Neural cell (in vitro differentiated cells): Measurements from ENCODE around the gene TTC8. TPM values are rescaled to one million over a fixed set of nuclear protein-coding genes. Genes with fewer than 3 reads are reported as not detected.

ENCODE experiments used
- H2AFZ ChIP-seq: fragments of 200-600, 300-800 bp; sonication (generic), shearing (Covaris generic); 2 replicates; pipeline ENCODE4 v1.6.0; 2014; ENCODE audit warnings: low read depth, mild to moderate bottlenecking, antibody characterized with exemption, low read length, moderate library complexity
- H3F3A ChIP-seq: fragments of 200-600 bp; shearing (Covaris generic); 2 replicates; pipeline ENCODE4 v1.6.1; 2016; ENCODE audit warnings: mild to moderate bottlenecking, moderate library complexity, mixed read lengths, antibody characterized with exemption, low read length; ENCODE audit not compliant: insufficient read depth, poor library complexity, severe bottlenecking
- H3K27ac ChIP-seq: fragments of 200-600, 300-800 bp; sonication (generic), shearing (Covaris generic); 2 replicates; pipeline ENCODE4 v1.5.1; 2014; ENCODE audit warnings: mild to moderate bottlenecking, low read length, moderate library complexity
- H3K27me3 ChIP-seq: fragments of 300-800, 200-600 bp; sonication (generic), shearing (Covaris generic); 2 replicates; pipeline ENCODE4 v1.6.0; 2014; ENCODE audit warnings: mild to moderate bottlenecking, low read depth, low read length, moderate library complexity; ENCODE audit not compliant: insufficient read depth
- H3K36me3 ChIP-seq: fragments of 300-800, 200-600 bp; sonication (generic), shearing (Covaris generic); 2 replicates; pipeline ENCODE4 v1.5.1; 2014; ENCODE audit warnings: mild to moderate bottlenecking, antibody characterized with exemption, low read length, moderate library complexity; ENCODE audit not compliant: insufficient read depth
- H3K4me2 ChIP-seq: fragments of 300-800, 200-600 bp; sonication (generic), shearing (Covaris generic); 2 replicates; pipeline ENCODE4 v1.6.0; 2014; ENCODE audit warnings: mild to moderate bottlenecking, low read length
- H3K4me3 ChIP-seq: fragments of 300-800, 200-600 bp; sonication (generic), shearing (Covaris generic); 2 replicates; pipeline ENCODE4 v1.5.1; 2014; ENCODE audit warnings: mild to moderate bottlenecking, low read length, moderate library complexity
- H3K79me2 ChIP-seq: fragments of 200-600 bp; shearing (Covaris generic); replicated peaks from 2 replicates; pipeline ENCODE4 v1.6.0; 2014; ENCODE audit warnings: mild to moderate bottlenecking, low read length, moderate library complexity; ENCODE audit not compliant: insufficient read depth
- H3K9ac ChIP-seq: fragments of 300-800, 200-600 bp; sonication (generic), shearing (Covaris generic); 2 replicates; pipeline ENCODE4 v1.6.1; 2016; ENCODE audit warnings: mild to moderate bottlenecking, low read length, mixed read lengths
- H3K9me2 ChIP-seq: fragments of 200-600 bp; shearing (Covaris generic); 2 replicates; pipeline ENCODE4 v1.6.1; 2016; ENCODE audit warnings: mild to moderate bottlenecking, low read length, mixed read lengths; ENCODE audit not compliant: insufficient read depth
- H3K9me3 ChIP-seq: fragments of 200-600, 300-800 bp; sonication (generic), shearing (Covaris generic); 2 replicates; pipeline ENCODE4 v1.6.1; 2016; ENCODE audit warnings: mild to moderate bottlenecking, mixed run types, low read length, moderate library complexity, mixed read lengths
- H4K20me1 ChIP-seq: fragments of 200-600 bp; shearing (Covaris generic); 2 replicates; pipeline ENCODE4 v1.6.1; 2016; ENCODE audit warnings: mild to moderate bottlenecking, mixed run types; ENCODE audit not compliant: insufficient read depth
- EP300 ChIP-seq: fragments of 450-650 bp; conservative IDR thresholded peaks from 2 replicates; pipeline ENCODE4 v1.6.1; 2014; ENCODE audit warnings: antibody characterized with exemption, mild to moderate bottlenecking, moderate library complexity; ENCODE audit not compliant: poor library complexity, severe bottlenecking
- EZH2 ChIP-seq: fragments of 200-600, 300-800 bp; shearing (Covaris generic), sonication (generic); IDR thresholded peaks from 2 replicates; pipeline ENCODE4 v1.6.1; 2014; ENCODE audit warnings: antibody characterized with exemption, low read length, borderline replicate concordance, mild to moderate bottlenecking; ENCODE audit not compliant: insufficient read depth, poor library complexity, severe bottlenecking
- MXI1 ChIP-seq: fragments of 450-650 bp; conservative IDR thresholded peaks from 2 replicates; pipeline ENCODE4 v1.6.1; 2014; ENCODE audit warnings: antibody characterized with exemption, mild to moderate bottlenecking; ENCODE audit not compliant: poor library complexity, severe bottlenecking
- POLR2AphosphoS5 ChIP-seq: IDR thresholded peaks from 2 replicates; pipeline ENCODE4 v1.6.1; 2012
- RAD21 ChIP-seq: fragments of 450-650 bp; conservative IDR thresholded peaks from 2 replicates; pipeline ENCODE4 v1.6.1; 2014; ENCODE audit warnings: antibody characterized with exemption, mild to moderate bottlenecking, moderate library complexity
- REST ChIP-seq: IDR thresholded peaks from 2 replicates; pipeline ENCODE4 v1.6.1; 2012; ENCODE audit warnings: borderline replicate concordance
- SMC3 ChIP-seq: fragments of 450-650 bp; conservative IDR thresholded peaks from 2 replicates; pipeline ENCODE4 v1.6.1; 2014; ENCODE audit warnings: antibody characterized with exemption, mild to moderate bottlenecking, moderate library complexity; ENCODE audit not compliant: poor library complexity
- TAF1 ChIP-seq: IDR thresholded peaks from 2 replicates; pipeline ENCODE4 v1.6.1; 2012; ENCODE audit warnings: low read depth
- polyA plus RNA-seq: library from polyadenylated mRNA; depleted of rRNA; stranded (reverse); fragments of >200 nt; gene quantifications from 2 replicates; pipeline ENCODE4 v1.2.3, GENCODE V29; 2014
- TF ChIP-seq, protein P1 (sequence below): fragments of 450-650 bp; IDR thresholded peaks from 2 replicates; pipeline ENCODE4 v1.5.1; 2014; ENCODE audit warnings: antibody characterized with exemption, mild to moderate bottlenecking, moderate library complexity; ENCODE audit not compliant: poor library complexity, severe bottlenecking

The TTC8 gene
- polyA plus RNA-seq, 1 donor from 2014 or later, result 28.1 TPM

DNA sequence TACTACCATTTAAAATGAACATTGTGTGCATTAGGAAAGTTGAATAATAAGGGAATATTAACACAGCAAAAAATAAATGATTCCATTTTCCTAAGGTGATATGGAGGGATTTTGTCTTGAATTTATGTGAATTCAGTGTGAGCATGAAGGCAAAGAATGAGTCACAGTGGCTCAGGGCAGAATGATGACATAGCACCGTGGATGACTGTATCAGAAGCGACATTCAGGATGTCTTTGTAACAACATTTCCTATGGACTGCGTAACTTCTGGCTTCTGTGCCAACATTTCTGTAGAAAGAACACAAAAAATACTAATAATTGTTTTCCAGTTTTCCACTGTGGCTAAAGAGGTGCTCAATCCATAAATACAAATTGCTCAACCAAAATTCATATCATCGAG lies 54.6 kb downstream of the TTC8 start:
- Histone ChIP-seq H2AFZ (no peak overlapping the region), H3K4me3 (no peak overlapping the region), H3K27me3 (no peaks in the 10 kb centered on the region), H3K79me2 (no peaks in the 10 kb centered on the region), H3K36me3 (no peaks in the 10 kb centered on the region), H4K20me1 (no peaks in the 10 kb centered on the region), H3K9ac (no peak overlapping the region), H3K9me2 (no peaks in the 10 kb centered on the region), H3F3A (no peaks in the 10 kb centered on the region), H3K27ac (no peak overlapping the region), H3K9me3 (no peaks in the 10 kb centered on the region), H3K4me2 (no peak overlapping the region)
- TF ChIP-seq, protein P1, sequence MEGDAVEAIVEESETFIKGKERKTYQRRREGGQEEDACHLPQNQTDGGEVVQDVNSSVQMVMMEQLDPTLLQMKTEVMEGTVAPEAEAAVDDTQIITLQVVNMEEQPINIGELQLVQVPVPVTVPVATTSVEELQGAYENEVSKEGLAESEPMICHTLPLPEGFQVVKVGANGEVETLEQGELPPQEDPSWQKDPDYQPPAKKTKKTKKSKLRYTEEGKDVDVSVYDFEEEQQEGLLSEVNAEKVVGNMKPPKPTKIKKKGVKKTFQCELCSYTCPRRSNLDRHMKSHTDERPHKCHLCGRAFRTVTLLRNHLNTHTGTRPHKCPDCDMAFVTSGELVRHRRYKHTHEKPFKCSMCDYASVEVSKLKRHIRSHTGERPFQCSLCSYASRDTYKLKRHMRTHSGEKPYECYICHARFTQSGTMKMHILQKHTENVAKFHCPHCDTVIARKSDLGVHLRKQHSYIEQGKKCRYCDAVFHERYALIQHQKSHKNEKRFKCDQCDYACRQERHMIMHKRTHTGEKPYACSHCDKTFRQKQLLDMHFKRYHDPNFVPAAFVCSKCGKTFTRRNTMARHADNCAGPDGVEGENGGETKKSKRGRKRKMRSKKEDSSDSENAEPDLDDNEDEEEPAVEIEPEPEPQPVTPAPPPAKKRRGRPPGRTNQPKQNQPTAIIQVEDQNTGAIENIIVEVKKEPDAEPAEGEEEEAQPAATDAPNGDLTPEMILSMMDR, result no peak
- no peak for TF ChIP-seq REST
- no peak for TF ChIP-seq EZH2
- TF ChIP-seq SMC3, result no peak
- no peak for TF ChIP-seq EP300
- TF ChIP-seq MXI1, result no peak
- TF ChIP-seq POLR2AphosphoS5, result no peak
- TF ChIP-seq TAF1, result no peak
- TF ChIP-seq RAD21, result no peak

GRCh38 chr14:88882236-88882635 lies 57.8 kb downstream of the TTC8 start:
- H4K20me1 ChIP-seq, result no peaks in the 10 kb centered on the region
- no peaks in the 10 kb centered on the region for H3K79me2 ChIP-seq
- TF ChIP-seq, protein P1, result no peak
- TF ChIP-seq POLR2AphosphoS5 (no peak), REST (no peak), MXI1 (no peak), SMC3 (no peak), TAF1 (no peak), EP300 (no peak)
- H3K27ac ChIP-seq, result no peak overlapping the region
- H3K27me3 ChIP-seq, result no peaks in the 10 kb centered on the region
- no peak overlapping the region for H2AFZ ChIP-seq
- H3K4me2 ChIP-seq, result no peak overlapping the region
- no peaks in the 10 kb centered on the region for H3K9me3 ChIP-seq
- no peak overlapping the region for H3K4me3 ChIP-seq
- no peaks in the 10 kb centered on the region for H3K36me3 ChIP-seq
- no peaks in the 10 kb centered on the region for H3K9me2 ChIP-seq
- no peaks in the 10 kb centered on the region for H3F3A ChIP-seq
- H3K9ac ChIP-seq, result no peak overlapping the region
